SH-SY5Y (cell line): ENCODE data around the gene APOBEC3A.

Source experiments
- GATA2 ChIP-seq: IDR thresholded peaks from 2 replicates; pipeline ENCODE4 v1.6.1; 2011; ENCODE audit warnings: mild to moderate bottlenecking, low read depth, low read length
- GATA3 ChIP-seq: IDR thresholded peaks from 2 replicates; pipeline ENCODE4 v1.6.1; 2011; ENCODE audit warnings: low read depth, mild to moderate bottlenecking, low read length, moderate library complexity

DNA sequence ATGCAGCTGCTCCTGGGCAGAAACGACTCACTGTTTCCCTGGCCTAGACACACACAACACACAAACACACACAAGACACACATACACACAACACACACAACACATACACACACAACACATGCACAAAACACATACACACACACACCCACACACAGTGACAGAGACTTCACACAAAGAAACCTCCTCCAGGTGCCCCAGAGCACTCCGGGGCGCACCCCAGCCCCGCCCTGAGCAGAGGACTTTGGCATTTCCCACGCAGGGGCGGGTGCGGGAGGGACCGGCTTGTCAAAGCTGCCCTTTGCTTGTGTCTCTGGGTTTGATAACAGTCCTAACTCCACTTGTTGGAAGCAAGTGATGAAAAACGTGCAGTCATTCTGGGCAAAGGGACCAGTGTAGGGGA lies 6.5 kb downstream of the APOBEC3A start:
- TF ChIP-seq GATA3 (no peak), GATA2 (no peak)
